ENCODE results near the gene NF1.

NF1 gene

DNA sequence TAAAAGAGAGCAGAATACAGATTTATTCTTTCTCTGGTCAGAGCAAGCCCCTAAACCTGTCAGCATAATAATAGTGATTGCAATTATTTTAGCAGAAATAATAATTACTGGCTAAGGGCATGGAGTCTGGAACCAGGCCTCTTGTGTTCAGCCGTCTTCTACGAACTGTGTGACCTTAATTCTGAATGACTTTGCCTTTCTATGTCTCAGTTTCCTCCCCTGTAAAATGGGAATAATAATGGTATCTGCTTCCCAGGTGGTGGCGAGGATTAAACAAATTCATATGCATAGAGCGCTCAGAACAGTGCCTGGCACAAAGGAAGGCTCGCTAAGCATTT lies 330.1 kb downstream of the NF1 start:
- in situ Hi-C loops (cut with HindIII; ENCODE audit: low sequenced_read_pairs): loop anchor here (25.0 kb wide), 1 partner anchor 437 kb away; the partner anchor contains the start of gene COPRS
- DNase-seq (ENCODE audit: low read depth): no peak
- TF ChIP-seq, protein P1, sequence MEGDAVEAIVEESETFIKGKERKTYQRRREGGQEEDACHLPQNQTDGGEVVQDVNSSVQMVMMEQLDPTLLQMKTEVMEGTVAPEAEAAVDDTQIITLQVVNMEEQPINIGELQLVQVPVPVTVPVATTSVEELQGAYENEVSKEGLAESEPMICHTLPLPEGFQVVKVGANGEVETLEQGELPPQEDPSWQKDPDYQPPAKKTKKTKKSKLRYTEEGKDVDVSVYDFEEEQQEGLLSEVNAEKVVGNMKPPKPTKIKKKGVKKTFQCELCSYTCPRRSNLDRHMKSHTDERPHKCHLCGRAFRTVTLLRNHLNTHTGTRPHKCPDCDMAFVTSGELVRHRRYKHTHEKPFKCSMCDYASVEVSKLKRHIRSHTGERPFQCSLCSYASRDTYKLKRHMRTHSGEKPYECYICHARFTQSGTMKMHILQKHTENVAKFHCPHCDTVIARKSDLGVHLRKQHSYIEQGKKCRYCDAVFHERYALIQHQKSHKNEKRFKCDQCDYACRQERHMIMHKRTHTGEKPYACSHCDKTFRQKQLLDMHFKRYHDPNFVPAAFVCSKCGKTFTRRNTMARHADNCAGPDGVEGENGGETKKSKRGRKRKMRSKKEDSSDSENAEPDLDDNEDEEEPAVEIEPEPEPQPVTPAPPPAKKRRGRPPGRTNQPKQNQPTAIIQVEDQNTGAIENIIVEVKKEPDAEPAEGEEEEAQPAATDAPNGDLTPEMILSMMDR (IDR thresholded peaks at IDR 0.05; ENCODE audit: low read depth, low read length, missing control alignments): no peak
- H3K4me3 ChIP-seq (ENCODE audit: low read depth, low read length): no peak overlapping the region

DNA sequence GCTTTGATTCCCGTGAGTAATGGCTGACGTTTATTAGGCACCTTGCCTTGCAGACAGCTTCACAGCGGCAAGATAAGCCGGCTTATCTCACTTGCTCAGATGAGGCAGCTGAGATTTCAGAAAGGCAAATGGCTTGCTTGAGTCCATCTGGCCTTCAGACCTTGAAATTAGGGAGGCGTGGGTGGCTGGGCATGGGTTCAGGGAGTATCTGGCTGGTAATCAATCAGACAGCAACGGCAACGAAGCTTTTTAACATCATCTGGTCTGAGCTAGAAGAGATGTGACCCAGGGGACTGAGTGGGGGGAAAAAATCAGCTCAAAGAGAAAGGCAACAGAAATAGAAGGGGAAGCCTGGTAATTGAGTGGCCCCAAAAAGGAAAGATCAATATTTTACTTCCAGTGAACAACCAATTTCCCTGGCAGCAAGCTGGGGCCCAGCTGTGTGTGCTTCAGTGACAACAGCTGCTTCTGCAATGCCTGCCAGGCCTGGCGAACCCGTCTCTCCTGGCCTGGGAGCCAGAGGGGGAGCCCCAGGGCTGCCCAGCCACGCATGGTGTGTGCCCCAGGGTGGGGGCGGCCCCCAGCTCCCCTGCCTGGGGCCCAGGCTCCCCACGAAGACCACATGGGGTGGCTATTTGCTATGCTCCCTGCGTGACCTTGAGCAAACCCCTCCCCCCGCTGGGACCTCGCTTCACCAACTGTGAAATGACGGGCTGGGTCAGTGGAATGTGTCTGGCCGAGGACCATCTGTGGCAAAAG lies 330.7 kb downstream of the NF1 start:
- H3K4me3 ChIP-seq (ENCODE audit: low read depth, low read length): no peak overlapping the region
- in situ Hi-C loops (cut with HindIII; ENCODE audit: low sequenced_read_pairs): loop anchor here (25.0 kb wide), 1 partner anchor 437 kb away; the partner anchor contains the start of gene COPRS
- no peak for DNase-seq (ENCODE audit: low read depth)
- TF ChIP-seq, protein P1 (IDR thresholded peaks at IDR 0.05; ENCODE audit: low read depth, low read length, missing control alignments): no peak

All from astrocyte of the cerebellum (primary cell).